ENCODE measurements around the gene GPBP1.

- TF ChIP-seq EP300 (IDR thresholded peaks at IDR 0.05; ENCODE audit: borderline replicate concordance) (no peak), TAF1 (IDR thresholded peaks at IDR 0.05; ENCODE audit: low read depth) (no peak), CEBPB (IDR thresholded peaks at IDR 0.05) (no peak), USF1 (IDR thresholded peaks at IDR 0.05) (no peak), EGR1 (IDR thresholded peaks at IDR 0.05) (no peak), RAD21 (IDR thresholded peaks at IDR 0.05; ENCODE audit: low read depth) (no peak), YY1 (IDR thresholded peaks at IDR 0.05; ENCODE audit: low read depth) (no peak), NFIC (IDR thresholded peaks at IDR 0.05) (no peak)
These were observed 35.6 kb downstream of the GPBP1 start for GRCh38 chr5:57209316-57210040.

Data from Ishikawa (cell line).